HG03378 (cell line): ENCODE measurements around the gene CABP7.

Experiments used
- ATAC-seq: cut with Tn5 transposase; IDR thresholded peaks from one replicate; pipeline ENCODE4 v1.9.1; 2021; ENCODE audit warnings: mild to moderate bottlenecking, moderate library complexity; ENCODE audit not compliant: unreplicated experiment

Gene CABP7

GRCh38 chr22:29702000-29702930 lies 17.5 kb upstream of the CABP7 start:
- no peak for ATAC-seq

DNA sequence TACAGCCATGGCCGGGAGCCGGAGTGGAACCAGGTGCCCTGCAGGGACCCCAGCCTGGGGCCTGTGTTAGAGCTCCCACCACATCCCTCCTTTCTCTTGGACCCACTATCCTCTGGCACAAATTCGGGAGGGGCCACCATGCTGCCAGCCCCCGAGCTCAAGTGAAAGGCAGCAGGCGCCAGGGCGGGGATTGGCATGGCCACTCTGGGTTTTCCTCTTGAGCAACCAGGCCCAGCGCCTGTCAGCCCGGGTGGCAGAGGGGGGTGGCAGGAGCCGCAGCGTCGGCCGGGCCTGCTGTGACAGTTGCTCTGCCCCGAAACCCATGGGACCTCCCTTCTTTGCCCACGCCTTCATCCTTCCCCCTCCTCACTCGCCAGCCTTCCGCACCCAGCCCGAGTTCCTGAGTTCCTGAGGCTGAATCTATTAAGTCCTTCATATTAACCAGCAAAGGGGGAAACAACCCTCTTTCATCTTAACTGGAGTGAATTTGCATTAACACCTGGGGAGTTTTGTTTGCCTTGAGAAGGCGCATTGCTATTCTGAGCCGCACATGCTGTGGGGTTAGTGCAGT lies 16.8 kb upstream of the CABP7 start:
- no peak for ATAC-seq

- no peak for ATAC-seq
Observed at GRCh38 chr22:29703569-29704195, 16.1 kb upstream of the CABP7 start.

DNA sequence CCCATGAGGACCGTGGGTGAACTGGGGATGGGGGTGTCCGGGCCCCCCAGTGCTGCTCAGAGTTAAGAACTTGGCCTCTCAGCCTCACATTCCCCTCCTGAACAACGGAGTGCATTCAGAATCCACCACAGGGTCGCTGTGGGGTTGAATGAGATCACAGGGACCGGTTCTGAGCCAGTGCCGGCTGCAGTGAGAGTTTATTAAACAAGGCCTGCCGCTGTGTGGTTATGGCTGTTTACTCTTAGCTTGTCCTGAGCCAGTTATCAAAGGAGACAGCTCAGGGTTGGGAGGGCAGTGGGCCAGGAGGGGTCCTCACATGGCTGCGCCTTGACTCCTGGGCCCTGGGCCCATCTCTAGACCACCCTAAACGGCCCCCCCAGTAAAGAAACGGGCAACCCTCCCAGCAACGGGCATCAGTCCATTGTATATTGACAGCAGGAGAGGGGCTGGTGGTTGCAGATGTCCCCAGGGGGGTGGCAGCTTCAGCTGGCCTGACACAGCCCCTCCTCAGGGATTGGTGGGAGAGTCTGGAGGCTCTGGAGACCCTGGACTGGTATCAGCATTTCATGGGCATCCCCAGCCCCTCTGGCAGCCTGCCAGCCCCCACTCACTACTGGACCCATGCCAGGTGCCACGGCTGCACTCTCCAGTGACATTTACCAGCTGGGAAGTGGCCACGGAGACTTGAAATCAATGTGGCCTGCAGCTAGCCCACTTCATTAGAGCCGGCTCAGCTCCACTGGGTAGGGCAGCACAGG lies 15.1 kb upstream of the CABP7 start:
- ATAC-seq: no peak

GRCh38 chr22:29705651-29706050 lies 14.2 kb upstream of the CABP7 start:
- no peak for ATAC-seq

GRCh38 chr22:29706486-29706885 lies 13.3 kb upstream of the CABP7 start:
- no peak for ATAC-seq

GRCh38 chr22:29707010-29707409 lies 12.8 kb upstream of the CABP7 start:
- ATAC-seq: no peak

DNA sequence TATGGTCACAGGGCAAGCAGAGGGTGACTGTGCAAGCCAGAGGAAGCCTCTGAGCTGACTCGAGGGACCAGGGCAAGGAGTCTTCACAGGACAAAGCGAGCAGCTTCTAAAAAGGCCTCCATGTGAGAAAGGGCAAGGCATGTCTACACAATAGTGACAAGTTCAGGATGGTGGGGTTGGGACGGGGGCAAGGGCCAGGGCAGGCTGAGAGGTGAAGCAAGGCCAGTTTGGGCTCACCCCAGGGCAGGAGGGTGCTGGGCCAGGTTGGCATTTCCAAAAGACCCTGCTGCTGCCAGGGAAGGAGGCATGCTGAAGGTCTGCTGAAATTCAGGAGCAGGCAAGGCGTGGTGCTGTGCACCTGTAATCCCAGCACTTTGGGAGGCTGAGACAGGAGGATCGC lies 12.3 kb upstream of the CABP7 start:
- no peak for ATAC-seq

DNA sequence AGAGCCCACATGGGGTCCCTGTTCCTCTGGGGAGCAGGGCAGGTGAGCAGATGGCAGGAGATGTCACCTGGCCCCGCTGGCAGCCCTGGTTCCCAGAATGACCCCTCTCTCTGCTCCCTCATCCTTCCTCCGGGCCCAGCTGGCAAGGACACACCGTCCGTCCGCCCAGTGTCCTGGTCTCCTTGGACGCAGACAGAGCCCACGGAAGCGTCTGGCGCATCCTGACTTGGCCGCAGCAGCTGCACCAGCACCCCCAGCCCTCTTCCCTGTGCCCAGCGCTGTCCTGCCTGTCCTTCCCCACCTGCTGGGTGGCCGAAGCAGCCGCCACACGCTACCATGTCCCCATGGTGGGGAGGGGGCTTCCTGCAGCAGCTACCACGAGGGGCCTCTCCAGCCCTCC lies 9.6 kb upstream of the CABP7 start:
- no peak for ATAC-seq

GRCh38 chr22:29710922-29711593 lies 8.7 kb upstream of the CABP7 start:
- ATAC-seq: no peak

DNA sequence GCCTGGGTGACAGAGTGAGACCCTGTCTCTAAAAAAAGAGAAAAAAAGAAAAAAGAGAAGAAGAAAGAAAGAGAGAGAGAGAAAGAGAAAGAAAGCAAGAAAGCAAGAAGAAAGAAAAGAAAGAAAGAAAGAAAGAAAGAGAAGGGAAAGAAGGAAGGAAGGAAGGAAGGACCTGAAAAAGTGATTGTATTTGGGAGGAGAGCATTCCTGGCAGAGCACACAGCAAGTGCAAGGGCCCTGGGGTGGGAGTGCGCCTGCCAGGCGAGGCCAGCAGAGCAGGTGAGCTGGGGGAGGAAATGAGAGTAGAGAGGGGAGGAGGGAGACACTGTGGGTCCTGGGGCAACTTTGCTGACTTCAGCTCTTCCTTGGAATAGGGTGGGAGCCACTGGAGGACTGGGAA lies 7.7 kb upstream of the CABP7 start:
- no peak for ATAC-seq

- ATAC-seq: no peak
Observed at GRCh38 chr22:29713156-29713727, 6.6 kb upstream of the CABP7 start.

- no peak for ATAC-seq
Observed at GRCh38 chr22:29715240-29715639, 4.6 kb upstream of the CABP7 start.

DNA sequence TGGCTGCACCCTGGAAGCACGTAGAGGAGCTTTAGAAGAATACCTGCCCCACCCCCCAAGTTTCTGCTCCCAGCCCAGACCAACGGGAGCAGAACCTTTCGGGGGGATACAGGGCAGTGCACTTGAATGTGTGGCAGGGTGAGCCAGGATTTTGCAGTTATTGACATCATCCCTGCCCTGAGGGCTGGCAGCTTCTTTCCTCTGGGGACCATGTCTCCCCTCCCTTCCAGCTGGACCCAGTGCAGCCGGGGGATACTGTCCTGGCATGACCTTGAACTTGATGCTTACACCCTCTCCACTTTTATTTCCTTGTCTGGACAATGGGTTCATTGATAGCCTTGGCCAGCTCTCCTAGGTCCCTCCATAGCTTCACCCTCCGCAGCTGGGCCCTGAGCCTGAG lies 4.1 kb upstream of the CABP7 start:
- ATAC-seq: no peak

DNA sequence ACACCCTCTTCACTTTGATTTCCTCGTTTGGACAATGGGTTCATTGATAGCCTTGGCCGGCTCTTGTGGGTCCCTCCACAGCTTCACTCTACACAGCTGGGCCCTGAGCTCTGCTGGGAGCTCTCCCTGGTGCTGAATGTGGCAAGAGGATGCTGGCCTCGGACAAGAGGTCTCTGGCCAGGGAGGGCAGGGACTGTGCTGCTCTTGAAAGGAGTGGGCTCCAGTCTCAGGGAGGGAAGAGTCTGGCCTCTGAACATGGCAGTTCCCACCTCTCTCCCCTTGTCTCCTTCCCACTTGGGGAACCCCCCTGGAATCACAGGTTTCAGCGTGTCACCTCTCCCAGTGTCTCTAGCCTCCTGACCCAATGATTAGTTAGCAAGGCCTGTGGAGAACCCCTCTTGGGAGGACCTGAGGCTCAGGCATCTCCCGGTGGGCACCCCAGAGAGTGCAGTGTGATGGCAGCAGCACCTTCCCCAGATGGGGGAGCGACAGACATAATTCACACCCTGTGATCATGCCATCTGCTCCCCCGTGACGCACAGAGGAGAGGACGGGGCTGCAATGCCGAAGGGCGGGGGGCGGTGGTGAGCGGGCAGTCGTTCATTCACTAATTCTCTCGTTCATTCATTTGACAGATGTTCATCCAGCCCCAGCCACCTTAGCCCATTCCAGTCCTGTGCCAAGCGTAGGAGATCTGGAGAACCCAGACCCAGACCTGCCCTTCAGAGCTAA lies 2.8 kb upstream of the CABP7 start:
- no peak for ATAC-seq

GRCh38 chr22:29717789-29718188 lies 2.0 kb upstream of the CABP7 start:
- no peak for ATAC-seq

DNA sequence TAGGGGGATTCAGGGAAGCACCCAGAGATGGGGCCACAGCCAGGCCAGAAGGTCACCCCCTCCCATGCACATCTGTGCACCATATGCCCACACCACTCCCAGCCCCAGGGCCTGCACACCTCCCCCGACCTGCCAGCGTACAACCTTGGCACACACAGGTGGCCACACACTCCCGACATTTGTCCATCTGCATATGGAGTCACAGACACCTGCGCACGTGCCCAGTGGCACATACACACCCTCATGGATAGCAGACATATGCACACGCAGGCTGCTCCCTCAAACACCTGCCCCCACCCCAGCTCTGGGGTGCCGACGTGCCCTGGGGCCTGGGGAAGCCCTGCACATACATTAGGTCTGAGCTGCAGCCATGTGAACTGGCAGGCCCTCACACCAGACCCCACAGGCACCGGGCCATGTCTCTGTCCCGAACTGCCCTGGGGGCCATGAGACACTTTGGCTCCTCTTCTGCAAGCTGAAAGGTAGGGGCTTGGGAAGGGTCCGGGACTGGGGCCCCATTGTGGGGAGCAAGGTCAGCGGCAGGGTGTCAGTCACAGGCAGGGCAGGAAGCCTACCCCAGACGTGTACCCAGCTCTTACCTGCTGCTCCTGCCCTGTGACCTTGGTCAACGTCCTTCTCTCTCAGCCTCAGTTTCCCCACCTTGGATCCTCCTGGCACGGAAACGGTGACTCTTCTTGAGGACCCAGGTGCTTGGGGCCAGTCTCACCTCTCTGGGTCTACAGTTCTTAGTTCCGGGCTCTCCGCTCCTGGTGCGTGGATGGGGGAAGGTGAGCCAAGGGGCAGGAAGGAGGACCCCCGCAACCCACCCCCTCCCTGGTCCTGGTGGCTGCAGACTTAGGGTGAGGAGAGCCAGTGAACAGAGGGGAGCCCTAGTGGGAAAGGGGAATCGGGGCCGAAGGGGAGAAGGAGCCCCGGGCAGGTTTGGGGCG lies 579 bp upstream of the CABP7 start:
- ATAC-seq: no peak

- ATAC-seq: no peak
Observed at GRCh38 chr22:29720811-29721323, 1.1 kb downstream of the CABP7 start.
